NCI-H1105 treated with DMSO at 0.1 percent for 48 hours (cell line): Measurements from ENCODE around the gene AOPEP.
"Not testable (repeated sequence)": the region's sequence is repeated elsewhere in the genome, so short reads cannot be mapped to it uniquely, and the experiment has no call there.

Source experiments
- DNase-seq: peaks from one replicate; lab custom pipeline; 2025; lab: John Stamatoyannopoulos, UW

AOPEP gene

DNA sequence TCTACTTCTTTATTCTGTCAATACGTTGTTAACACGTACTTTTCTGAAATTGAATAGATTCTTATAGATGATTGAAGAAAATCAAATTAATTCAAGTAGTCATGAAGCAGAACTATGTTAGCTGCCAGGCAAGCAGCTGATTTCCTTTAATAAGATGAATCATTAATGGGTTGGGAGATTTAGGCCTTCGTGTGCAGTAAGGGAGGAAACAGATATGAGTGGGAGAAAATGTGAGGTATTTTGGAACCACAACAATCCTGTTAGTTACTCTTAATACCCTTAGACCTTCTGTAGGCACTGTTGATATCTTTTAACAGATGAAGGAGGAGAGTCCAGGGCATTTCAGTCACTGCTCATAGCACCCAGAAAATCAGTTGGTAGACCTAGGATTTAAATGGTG, 121.0 kb downstream of the AOPEP start:
- DNase-seq: no peak

DNA sequence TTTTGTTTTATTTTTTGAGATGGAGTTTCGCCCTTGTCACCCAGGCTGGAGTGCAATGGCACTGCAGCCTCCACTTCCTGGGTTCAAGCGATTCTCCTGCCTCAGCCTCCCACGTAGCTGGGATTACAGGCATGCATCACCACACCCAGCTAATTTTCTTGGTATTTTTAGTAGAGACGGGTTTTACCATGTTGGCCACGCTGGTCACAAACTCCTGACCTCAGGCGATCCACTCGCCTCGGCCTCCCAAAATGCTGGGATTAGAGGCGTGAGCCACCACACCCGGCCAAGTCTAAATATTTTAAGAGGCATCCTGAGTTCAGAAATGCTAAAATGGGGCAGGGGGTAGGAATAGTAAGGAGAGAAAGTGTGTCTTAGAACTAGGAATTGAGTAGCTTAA, 122.3 kb downstream of the AOPEP start:
- not testable (repeated sequence) for DNase-seq

DNA sequence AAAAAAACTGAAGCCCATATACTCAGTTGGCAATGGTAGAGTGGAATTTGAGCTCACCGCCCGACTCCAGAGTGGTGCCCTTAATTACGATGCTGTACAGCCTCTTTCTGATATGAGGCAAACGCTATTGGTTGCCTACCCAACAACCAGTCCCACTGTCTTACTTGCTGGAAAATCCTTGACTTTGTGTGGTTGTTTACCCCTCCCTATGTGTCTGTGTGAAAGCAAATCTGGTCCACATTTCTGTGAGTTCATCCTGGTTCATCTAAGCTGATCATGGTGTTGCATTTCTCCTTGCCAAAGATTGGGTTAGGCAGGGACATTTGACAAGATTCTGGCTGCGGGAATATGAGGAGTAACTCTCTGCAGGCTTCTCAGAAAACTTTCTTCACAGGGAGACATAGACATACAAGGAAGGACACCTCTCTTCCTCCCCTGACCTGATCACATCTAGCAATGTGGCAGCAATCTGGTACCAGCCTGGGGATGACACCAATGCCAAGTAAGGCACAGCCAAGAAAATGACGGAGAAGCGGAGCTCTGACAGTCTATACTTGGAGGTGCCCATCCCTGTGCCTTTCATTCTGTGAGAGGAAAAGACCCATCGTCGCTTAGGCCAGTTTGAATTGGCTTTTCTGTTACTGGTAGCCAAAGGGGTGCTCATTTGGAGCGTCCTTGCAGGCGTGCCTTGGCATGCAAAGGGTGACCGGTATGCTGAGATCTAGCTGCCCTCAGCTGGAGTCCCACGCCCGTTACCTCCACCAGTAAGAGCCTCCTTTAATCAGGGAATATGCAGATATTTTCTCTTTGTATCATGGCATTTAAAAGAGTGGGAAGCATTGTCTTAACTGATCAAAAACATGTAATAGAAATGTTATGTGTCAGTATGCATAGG, 124.3 kb downstream of the AOPEP start:
- no peak for DNase-seq

DNA sequence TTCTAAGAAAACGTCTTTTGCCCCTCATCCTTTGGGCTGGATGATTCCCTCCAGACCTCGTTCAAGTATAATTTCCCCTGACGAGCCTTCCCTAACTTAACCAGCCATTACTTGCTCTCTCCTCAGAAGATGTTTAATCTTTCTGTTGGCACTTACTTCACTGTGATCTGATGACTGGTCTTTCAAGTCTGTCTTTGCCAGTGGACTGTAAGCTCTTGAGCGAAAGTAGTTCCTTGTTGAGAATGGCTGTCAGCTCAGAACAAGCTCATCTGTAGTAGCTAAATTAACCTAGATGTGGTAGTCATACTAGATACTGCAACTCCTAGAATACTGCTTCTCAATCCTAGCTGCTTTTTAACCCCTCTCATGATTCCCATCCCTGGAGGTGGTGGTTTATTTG, 125.0 kb downstream of the AOPEP start:
- DNase-seq: no peak

DNA sequence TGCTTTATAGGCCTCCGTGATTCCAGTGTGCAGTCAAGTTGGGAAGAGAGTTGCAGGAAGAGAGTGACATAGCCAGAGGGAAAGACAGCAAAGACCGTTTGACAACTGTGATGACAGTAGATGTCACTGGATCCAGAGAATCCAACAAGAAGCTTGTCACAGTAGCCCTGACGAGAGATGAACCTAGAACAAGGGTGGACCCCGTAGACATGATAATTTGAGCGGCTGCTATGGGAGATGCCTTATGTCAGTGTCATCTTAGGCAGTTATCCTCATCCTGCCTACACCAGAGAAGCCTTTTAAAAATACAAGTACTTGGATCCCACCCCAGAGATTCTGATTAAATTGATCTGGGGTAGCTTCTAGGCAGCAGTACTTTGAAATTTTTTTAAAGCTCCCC, 125.4 kb downstream of the AOPEP start:
- no peak for DNase-seq

DNA sequence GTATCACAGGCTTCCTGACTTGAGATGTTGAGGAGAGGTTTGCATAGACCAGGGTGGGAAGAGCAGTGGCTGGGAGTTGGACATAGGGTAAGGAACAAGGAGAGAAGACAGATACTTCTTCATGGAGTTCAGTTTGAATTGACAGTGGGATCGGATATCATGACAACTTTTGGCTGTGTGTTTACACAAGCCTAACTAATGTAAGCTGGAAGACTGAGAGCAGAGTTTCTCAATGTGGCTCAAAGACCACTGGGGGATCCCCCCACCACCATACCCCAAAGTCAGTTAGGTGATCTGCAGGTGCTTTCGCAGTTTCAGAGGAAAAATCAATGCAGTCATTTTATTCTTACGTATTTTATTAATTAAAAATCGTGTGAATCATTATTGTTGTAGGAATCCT, 125.9 kb downstream of the AOPEP start:
- no peak for DNase-seq

DNA sequence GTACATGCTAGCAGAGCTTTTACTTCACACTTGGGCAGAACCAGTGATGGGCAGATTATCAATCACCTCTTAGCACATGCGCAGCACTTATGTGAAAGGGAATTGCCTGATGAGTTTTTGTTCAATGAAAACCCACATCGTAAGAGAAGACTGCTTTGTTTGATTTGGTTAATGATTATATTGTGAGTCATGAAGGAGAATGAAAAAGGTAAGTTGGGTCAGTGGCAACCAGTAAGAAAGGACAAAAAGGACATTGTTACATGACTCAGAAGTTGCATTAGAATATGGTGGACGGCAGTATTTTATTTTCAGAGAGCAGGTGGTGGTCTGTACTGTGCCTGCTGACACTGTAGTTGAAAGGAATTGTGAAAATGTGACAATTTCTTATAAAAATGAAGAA, 127.4 kb downstream of the AOPEP start:
- DNase-seq: no peak

DNA sequence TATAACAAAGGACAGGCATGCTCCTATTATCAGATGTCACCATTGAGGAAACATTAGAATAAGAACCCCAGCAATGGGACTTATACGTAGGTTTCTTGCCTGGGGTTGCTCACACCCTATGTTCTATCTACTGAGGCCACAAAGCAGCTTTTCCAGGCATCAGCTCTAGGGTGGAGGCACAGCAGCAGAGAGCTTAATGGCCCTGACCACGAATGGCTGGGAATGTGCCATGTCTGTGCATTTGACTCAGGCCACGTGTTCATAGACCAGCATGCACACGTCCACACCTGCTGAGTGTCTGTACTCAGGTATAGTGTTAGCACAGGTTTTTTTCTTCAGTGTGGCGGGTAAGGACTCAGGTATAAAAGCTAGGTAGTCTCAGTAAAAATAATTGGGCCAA, 129.4 kb downstream of the AOPEP start:
- DNase-seq: no peak

DNA sequence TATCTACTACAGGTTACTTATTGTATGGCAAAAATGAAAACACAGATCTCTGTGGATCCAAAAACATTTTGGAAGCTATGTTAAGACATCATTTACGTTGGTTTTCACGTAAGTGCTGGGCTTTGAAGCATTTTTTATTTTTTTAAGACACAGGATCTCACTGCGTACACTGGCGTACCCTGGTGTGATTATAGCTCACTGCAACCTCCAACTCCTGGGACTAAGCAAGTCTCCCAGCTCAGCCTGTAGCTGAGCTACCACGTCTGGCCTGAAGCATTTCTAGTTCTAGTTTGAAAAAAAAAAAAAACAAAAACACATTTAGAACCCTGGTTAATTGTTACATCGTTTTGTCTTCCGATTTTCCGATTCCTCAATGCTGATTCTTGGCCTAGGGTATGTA, 131.3 kb downstream of the AOPEP start:
- DNase-seq: no peak

DNA sequence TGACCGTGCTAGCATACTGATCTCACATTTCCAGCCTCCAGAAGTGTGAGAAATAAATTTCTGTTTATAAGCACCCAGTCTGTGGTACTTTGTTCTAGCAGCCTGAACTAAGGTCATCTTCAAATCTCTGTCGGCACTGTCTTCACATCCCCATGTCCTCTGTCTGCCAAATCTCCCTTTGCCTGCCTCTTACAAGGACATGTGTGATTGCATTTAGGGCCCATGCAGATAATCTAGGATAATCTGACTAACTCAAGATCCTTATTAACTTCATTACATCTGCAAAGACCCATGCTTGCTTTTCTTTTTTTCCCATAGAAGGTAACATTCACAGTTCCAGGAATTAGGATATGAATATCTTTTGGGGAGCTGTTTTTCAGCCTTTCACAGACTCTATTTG, 132.7 kb downstream of the AOPEP start:
- DNase-seq: no peak

DNA sequence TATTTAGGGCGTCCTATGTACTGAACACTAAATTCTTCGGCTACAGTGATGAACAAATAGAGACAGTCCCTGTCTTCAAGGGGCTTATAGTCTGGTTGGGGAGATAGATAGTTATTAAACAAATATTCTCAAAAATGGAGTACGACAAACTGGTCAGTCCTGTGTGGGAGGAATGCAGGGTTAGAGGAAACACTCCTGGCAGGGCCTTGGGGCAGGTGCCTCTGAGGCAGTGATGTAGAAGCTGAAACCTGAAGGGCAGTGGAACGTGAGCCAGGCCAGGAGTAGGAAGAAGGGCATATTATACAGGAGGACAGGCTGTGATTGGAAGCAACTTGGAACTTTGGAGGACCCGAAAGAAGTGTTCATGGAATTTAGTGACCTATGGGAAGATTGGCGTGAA, 133.4 kb downstream of the AOPEP start:
- no peak for DNase-seq

DNA sequence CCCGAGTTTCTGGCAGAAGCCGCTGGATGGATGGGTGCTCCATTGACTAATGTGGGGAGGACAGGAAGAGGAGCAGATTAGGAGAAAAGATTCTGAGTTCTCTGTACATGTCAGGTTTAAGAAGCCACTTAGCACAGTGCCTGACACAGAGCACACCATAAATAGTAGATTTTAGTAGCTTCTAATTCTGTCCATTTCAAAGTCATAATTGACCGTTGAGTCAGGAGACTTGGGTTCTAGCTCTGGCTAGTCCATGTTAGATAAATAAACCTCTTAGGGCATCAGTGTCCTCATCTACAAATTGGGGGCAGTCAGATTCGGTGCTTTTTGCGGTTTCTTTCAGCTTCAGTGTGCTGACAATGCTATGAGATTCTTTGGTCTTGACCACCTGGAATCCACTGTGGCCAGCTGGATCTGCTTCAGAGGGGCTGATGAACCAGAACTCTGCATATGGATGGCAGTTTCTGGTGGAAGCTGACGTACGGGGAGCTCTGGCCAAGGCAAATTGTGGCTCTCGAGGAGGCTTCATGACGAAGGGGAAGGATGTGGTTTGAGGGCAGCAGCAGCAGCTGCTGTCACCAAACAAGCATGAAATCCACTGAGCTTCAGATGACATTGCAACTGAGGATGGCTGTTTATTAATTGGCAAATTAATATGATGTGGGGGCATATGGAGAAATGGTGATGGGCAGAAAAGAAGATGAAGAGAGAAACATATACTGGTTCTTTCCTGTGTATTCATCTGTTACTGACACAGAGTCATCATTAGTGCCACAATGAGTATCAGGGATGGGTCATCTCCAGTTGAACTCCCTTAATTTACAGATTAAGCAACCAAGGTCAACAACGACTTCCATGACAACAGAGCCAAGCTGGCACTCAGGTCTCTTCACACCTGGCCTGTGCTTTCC, 134.4 kb downstream of the AOPEP start:
- DNase-seq: no peak

DNA sequence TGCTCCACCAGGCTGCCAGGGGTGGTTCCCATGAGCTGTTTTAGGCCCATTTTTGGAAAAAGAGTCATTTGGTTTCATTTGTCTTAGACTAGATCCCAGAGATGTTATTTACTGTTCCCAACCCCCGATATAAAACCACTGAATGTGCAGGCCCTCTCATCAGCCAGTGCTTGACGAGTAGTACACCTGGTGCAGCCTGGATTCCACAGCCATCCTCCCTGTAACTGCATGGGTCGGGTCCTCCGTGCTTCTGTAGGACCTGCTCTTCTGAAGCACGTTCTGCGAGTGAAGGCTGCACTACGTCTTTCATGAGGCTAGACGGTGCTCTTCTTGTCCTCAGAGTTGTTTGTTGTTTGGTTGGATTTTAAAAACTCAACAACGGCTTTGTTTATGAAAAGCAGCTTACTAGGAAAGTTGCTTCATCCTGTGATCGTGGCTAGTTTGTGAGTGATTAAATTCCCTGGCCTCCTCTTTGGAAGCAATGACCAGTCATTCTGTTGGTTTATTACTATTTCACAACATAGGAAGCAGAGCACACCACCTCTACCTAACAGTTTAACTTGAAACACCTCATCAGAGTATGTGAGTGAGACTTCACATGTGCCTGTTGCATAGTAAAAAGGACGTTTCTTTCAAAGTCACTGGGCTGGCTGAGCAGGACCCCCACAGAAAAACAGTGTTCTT, 135.2 kb downstream of the AOPEP start:
- DNase-seq: no peak

DNA sequence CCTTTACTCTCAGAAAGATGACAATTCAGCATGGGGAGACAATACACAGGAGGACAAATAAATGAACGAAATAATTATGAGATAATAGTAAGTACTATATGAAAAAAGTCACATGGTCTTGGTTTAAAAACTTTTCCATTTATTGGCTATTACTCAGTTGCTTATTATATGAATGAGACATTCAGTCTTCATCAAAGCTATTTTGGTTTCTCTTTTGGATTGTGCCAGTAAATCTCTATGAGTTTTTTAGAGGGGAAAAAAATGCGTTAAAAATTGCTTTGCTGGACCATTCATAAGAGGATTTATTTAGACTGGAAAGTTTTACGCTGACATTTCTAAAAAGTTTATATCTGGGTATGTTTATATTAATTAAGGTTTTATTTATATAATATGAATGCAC, 137.7 kb downstream of the AOPEP start:
- DNase-seq: no peak

DNA sequence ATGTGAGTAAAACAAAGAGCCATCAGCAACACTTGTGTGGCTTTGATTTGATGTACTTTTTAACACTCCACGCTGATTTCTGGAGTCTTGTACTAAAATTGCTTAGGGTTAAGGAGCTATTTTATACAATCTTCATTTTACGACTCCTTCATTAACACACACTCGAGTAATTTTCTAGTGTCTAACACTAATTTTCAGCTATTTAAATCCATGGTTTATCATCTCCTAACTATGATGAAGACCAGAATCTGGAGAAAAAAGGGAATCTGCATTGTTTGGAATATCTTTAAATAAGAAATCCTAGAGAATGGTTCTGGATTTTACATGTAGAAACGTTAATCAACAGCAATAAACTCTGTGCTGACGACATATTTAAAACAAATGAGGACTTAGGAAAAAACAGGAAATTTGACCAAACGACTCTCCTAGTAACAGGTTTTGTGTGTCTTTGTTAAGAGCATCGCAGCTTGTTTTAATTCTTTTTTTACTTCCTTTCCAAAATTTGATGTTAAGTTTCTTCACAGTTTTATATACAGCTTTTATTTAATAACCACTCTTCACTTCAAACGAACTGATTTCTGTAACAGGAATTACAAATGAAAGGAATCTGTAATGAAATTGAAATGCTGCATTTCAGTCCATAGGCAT, 138.5 kb downstream of the AOPEP start:
- no peak for DNase-seq

DNA sequence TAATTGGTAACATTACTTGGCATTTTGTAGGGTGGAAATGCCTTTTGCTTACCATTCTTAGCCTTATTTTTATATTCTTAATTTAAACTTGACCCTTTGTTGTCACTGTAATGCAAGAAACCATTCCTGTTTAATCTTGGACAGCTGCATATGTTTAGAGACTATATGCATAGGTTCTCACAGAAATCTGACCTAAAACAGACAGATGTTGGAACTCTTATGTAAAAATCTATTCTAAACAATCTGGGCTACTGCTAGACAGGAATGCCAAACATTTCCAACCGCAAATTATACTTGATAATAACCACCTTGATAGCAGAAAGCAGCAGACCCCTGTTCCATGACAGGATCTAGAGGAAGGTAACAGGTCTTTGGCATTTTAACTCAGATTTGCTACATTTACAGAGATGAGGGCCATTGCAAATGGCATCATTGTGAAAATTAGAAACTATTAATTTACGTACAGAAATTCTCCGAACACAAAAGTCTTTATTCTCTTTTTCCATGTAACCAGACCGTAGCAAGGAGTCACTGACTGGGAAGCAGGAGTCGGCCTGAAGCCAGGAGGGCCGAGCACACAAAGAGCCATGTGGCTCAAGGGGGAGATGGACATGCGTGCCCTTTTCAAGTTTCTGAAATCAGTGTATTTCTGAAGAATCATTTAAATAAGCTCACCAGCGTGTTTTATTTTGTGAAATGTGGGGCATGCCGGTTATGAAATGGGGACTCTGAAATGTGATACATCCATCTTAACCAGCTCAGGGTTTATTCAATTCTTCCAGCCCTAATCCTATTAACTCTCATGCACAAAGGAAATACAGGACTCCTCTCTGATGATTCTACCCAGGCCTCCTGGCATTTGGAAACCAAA, 139.3 kb downstream of the AOPEP start:
- DNase-seq: no peak

DNA sequence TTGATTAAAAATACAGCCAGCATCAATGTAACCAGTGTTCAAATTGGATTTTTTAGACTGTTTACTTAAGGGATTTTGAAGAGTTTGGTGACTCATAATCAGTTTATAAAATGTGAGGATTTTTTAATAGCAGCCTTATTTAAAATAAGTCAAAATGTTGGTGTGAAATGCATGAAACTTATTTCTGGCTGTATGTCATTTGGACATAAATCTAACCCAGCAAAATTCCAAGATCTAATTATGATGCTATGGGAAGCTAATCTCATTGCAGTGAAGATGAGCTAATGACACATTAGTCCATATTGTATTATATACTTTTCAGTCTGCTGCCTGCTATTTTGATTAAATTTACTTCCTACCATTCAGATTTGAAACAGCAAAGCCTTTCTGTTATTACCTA, 140.3 kb downstream of the AOPEP start:
- DNase-seq: no peak

DNA sequence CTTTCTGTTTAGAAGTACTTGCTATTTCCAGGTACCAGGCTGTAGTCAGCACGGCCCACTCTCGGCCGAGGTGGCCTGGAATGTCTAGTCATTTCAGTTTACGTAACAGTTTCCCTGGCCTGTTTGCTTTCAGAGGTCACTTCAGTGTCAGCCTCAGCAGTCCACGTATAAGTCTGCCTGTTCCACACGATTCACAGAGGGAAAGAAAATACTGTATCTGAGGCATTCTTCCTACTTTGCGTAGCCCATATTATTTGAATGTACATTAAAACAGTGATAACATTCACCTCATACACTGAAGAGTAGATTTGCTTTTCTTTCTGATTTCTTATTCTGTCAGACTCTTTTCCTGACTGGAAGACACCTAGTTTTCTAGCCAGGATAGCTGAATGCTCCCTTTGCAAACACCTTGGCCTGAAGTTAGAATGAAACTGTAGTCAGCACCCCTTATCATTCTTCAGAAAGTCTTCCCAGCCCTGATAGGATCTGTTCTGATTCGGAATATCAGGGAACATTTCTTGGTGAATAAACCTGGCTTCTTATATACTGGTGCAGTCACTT, 140.9 kb downstream of the AOPEP start:
- no peak for DNase-seq

DNA sequence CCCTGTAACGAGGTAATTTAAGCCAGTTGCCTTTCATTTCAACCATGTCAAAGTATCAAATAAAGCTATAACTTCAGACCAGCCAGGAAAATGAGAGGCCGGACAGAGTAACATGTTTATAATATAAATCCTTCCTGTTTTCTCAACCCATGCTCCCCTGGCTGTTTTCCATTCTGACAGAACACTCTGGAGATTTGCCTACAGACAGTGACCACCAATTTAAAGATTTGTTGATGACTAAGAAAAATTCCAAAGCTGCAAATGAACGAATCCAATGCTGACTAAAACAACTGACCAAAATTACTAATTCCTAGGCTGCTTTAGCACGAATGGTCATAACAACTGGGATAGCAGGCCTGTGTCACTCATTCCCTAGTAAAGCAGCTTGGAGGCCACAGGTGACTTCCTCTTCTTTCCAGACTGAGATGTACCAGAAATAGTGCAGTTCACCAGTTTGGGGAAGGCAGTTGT, 141.4 kb downstream of the AOPEP start:
- DNase-seq: no peak

DNA sequence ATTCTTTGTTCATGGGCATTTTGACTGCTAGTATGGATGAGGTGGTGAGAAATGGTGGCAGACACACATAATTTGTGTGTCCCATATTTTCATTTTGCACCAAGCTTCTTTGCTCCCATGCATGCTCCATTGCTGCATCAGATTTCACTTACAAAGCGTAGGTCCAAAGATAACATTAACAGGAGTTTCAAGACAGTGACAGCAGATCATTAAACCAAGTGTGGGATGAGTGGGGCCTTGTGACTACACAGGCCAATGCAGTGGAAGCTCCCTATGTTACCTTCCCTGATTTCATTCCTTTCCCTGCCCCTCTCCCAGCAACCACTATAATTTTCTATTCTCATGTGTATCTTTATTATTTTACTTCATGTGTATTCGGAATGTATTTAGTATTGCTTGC, 142.0 kb downstream of the AOPEP start:
- DNase-seq: no peak

DNA sequence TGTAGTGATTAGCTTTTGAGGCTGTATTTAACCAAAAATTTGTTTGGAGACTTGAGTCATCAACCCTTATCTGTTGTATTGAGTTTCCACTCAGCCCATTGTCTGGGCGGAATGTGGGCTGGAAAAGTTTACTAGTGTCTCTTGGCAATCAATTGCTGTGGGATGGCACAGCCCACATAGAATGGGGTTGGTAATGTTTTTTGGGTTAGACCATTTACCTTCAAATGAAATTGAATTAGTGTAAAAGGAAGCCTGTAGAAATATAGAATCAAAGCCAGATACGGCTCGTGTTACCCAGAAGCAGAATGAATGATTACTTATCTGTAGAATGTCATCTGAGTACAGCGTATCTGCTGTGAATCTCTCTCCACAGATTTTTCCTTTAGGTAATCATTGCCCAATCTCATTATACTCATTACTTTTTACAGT, 142.9 kb downstream of the AOPEP start:
- no peak for DNase-seq
